ENCODE results near the gene TENM4.

- TF ChIP-seq SP1 (IDR thresholded peaks at IDR 0.05; ENCODE audit: low read depth, low read length) (no peak), TBP (IDR thresholded peaks at IDR 0.05; ENCODE audit: low read depth, low read length) (no peak), POLR2A (IDR thresholded peaks at IDR 0.05; ENCODE audit: control extremely low read depth in 1 of 2, low read depth in 2 of 2, low read length in 2 of 2) (no peak), POLR2AphosphoS5 (IDR thresholded peaks at IDR 0.05; ENCODE audit: low read depth, low read length) (no peak), CTCF (IDR thresholded peaks at IDR 0.05; ENCODE audit: control extremely low read depth in 1 of 3, insufficient read depth in 1 of 3, low read depth in 1 of 3, low read length in 3 of 3) (no peak), SUZ12 (IDR thresholded peaks at IDR 0.05; ENCODE audit: low read length) (no peak)
Observed at GRCh38 chr11:78938036-78938435, 502.8 kb downstream of the TENM4 start.
